Measurements from ENCODE around the gene CKAP2.
"Not testable (repeated sequence)": the region's sequence is repeated elsewhere in the genome, so short reads cannot be mapped to it uniquely, and the experiment has no call there.

Gene CKAP2, protein sequence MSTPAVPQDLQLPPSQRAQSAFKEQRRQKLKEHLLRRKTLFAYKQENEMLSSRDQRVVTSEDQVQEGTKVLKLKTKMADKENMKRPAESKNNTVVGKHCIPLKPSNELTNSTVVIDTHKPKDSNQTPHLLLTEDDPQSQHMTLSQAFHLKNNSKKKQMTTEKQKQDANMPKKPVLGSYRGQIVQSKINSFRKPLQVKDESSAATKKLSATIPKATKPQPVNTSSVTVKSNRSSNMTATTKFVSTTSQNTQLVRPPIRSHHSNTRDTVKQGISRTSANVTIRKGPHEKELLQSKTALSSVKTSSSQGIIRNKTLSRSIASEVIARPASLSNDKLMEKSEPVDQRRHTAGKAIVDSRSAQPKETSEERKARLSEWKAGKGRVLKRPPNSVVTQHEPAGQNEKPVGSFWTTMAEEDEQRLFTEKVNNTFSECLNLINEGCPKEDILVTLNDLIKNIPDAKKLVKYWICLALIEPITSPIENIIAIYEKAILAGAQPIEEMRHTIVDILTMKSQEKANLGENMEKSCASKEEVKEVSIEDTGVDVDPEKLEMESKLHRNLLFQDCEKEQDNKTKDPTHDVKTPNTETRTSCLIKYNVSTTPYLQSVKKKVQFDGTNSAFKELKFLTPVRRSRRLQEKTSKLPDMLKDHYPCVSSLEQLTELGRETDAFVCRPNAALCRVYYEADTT

DNA sequence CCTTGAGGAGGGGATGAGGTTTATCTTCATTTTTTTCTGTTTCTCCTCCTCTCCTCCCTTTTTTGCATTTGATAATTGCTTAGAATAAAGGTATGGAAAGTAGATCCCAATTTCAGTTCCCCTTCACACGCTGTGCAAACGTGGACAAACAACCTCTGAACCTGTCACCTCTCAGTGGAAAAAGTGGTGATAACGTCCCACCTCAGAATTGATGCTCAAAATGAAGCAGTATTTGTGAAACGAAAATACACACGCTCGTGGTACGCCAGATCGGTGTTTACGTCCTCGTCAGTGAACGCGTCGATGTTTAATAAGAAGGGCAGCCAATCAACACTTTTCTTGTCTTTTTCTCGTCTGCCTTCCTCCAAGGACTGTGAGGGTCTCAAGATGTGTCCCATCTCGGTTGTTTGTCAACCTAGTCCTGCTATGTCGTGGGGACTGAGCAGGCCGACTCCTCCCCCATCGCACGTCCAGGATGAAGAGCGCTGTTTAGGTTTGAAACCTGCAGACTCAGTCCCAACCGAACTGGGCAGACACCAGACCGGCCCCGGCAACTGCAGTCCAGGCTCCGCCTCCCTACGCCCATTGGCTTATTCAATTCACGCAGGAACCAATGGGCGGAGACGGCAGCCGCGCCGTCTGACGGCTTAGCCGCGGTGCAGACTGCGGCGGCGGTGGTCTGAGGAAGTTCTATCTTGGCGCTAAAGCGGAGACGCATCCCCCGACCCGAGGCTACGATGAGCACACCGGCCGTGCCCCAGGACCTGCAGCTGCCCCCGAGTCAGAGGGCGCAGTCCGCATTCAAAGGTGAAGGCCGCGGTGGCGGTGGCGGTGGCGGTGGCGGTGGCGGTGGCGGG, at the start of gene CKAP2:
CKAP2 (plus strand) TSS at position 659 of the 857 bp plus-strand sequence; CDS start at position 738, 79 bp downstream.
- peak within 1 kb of the TSS; percentile 88 for H3K4me3 ChIP-seq (ENCODE audit: low read length)
- H2AFZ ChIP-seq (ENCODE audit: low read depth, low read length) = peak within 1 kb of the TSS; percentile 91
- peaks cover 22% of the 10 kb centered on the region for H3K4me1 ChIP-seq (ENCODE audit: insufficient read depth, low read length)
- no peaks in the 10 kb centered on the region for H3K27me3 ChIP-seq (ENCODE audit: insufficient read depth, low read length)
- no peaks in the 10 kb centered on the region for H3K9me3 ChIP-seq (ENCODE audit: low read length)
- peaks cover 28% of the 10 kb centered on the region for H3K36me3 ChIP-seq (ENCODE audit: insufficient read depth, low read length)

DNA sequence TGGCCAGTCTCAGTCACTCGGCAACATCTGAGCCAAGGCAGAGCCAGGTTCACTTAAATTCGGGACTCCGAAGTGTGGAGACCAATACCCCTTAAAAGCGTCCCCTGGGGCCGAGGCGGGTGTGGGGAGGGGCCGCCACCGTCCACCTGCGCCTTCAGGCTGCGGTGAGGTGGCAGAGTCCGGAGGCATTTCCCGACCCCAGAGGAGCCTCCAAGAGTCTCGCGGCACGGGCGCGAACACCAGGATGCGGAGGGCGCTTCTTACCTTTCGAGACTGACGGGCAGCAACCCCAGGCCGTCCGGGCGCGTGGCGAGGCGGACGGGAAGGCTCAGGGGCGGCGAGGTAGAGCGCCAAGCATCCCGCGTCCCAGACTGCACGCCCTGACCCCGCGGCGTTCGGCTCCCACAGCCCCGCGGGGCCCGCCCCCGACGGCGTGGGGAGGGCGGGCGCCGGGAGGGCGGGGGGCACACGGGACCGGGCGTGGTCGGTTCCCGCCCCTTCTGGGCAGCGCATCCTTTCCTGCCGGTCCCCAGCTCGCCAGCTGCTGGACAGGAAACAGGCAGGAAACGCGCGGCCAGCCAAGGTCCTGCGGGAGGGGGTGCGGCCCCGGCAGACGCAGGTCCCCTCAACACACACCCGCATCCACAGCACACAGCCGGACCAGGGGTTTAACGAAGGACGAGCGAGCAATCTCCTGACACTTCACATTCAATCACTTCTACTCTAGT, 49.3 kb upstream of the CKAP2 start, which contains the start of gene THSD1:
THSD1 (minus strand) TSS at position 406 of the 728 bp plus-strand sequence. CDS start 3,572 bp downstream, outside the sequence.
- no peak within 1 kb of the TSS for H2AFZ ChIP-seq (ENCODE audit: low read depth, low read length)
- H3K4me1 ChIP-seq (ENCODE audit: insufficient read depth, low read length) = peaks cover 2% of the 10 kb centered on the region
- H3K36me3 ChIP-seq (ENCODE audit: insufficient read depth, low read length) = peaks cover 3% of the 10 kb centered on the region
- peak within 1 kb of the TSS; percentile 14 for H3K4me3 ChIP-seq (ENCODE audit: low read length)
- H3K9me3 ChIP-seq (ENCODE audit: low read length) = no peaks in the 10 kb centered on the region
- no peaks in the 10 kb centered on the region for H3K27me3 ChIP-seq (ENCODE audit: insufficient read depth, low read length)

DNA sequence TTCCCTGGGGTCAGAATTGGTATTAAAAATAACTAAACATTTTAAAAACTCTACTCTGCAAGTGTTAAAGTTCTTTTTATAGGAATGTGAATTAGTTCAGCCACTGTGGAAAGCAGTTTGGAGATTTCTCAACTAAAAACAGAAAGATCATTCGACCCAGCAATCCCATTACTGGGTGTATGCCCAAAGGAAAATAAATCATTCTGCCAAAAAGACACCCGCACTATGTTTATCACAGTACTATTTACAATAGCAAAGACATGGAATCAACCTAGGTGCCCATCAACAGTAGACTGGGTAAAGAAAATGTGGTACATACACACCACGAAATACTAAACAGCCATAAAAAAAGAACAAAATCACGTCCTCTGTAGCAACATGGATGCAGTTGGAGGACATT, 48.6 kb upstream of the CKAP2 start:
- Histone ChIP-seq H2AFZ (ENCODE audit: low read depth, low read length) (no peak overlapping the region), H3K4me1 (ENCODE audit: insufficient read depth, low read length) (peaks cover 2% of the 10 kb centered on the region), H3K36me3 (ENCODE audit: insufficient read depth, low read length) (peaks cover 4% of the 10 kb centered on the region), H3K27me3 (ENCODE audit: insufficient read depth, low read length) (no peaks in the 10 kb centered on the region), H3K4me3 (ENCODE audit: low read length) (no peak overlapping the region), H3K9me3 (ENCODE audit: low read length) (no peaks in the 10 kb centered on the region)

DNA sequence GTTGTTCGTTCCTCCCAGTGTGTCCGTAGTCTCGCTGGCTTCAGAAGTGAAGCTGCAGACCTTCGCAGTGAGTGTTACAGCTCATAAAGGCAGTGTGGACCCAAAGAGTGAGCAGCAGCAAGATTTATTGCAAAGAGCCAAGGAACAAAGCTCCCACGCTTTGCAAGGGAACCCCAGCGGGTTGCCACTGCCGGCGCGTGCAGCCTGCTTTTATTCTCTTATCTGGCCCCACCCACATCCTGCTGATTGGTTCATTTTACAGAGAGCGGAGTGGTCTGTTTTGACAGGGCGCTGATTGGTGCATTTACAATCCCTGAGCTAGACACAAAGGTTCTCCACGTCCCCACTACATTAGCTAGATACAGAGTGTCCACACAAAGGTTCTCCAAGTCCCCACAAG, 47.8 kb upstream of the CKAP2 start:
- H3K9me3 ChIP-seq (ENCODE audit: low read length); H3K36me3 ChIP-seq (ENCODE audit: insufficient read depth, low read length); H3K4me3 ChIP-seq (ENCODE audit: low read length); H3K4me1 ChIP-seq (ENCODE audit: insufficient read depth, low read length); H2AFZ ChIP-seq (ENCODE audit: low read depth, low read length); H3K27me3 ChIP-seq (ENCODE audit: insufficient read depth, low read length): not testable (repeated sequence)

DNA sequence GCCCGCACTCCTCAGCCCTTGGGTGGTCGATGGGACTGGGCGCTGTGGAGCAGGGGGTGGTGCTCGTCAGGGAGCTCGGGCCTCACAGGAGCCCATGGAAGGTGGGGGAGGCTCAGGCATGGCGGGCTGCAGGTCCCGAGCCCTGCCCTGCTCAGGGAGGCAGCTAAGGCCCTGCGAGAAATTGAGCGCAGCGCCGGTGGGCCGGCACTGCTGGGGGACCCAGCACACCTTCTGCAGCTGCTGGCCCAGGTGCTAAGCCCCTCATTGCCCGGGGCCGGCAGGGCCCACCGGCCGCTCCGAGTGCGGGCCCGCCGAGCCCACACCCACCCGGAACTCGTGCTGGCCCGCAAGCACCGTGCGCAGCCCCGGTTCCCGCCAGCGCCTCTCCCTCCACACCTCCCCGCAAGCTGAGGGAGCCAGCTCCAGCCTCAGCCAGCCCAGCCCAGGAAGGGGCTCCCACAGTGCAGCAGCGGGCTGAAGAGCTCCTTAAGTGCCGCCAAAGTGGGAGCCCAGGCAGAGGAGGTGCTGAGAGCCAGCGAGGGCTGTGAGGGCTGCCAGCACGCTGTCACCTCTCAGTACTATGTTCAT, 47.1 kb upstream of the CKAP2 start:
- not testable (repeated sequence) for H3K9me3 ChIP-seq (ENCODE audit: low read length); H2AFZ ChIP-seq (ENCODE audit: low read depth, low read length); H3K4me3 ChIP-seq (ENCODE audit: low read length); H3K4me1 ChIP-seq (ENCODE audit: insufficient read depth, low read length); H3K27me3 ChIP-seq (ENCODE audit: insufficient read depth, low read length)
- H3K36me3 ChIP-seq (ENCODE audit: insufficient read depth, low read length) = peaks cover 17% of the 10 kb centered on the region

DNA sequence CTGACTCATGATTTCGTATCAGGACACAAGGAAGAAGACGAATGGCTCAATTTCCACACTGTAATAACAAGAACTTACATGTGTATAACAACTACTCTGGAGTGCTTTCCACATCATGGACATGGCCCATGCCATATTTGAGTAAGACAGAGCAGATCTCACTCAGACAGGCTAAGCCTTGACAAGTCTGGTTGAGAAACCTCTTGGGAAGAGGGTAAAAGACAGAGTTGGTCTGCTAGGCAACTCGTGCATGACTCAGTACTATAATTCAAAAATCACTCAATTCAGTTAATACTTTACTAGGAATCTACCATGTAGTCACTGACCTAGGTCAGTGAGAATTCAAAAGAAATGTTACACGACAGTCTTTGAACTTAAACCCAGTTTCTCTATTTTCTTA, 43.6 kb upstream of the CKAP2 start:
- Histone ChIP-seq H3K4me1 (ENCODE audit: insufficient read depth, low read length) (no peaks in the 10 kb centered on the region), H3K27me3 (ENCODE audit: insufficient read depth, low read length) (no peaks in the 10 kb centered on the region), H3K9me3 (ENCODE audit: low read length) (no peaks in the 10 kb centered on the region), H3K36me3 (ENCODE audit: insufficient read depth, low read length) (peaks cover 40% of the 10 kb centered on the region), H3K4me3 (ENCODE audit: low read length) (no peak overlapping the region), H2AFZ (ENCODE audit: low read depth, low read length) (no peak overlapping the region)

DNA sequence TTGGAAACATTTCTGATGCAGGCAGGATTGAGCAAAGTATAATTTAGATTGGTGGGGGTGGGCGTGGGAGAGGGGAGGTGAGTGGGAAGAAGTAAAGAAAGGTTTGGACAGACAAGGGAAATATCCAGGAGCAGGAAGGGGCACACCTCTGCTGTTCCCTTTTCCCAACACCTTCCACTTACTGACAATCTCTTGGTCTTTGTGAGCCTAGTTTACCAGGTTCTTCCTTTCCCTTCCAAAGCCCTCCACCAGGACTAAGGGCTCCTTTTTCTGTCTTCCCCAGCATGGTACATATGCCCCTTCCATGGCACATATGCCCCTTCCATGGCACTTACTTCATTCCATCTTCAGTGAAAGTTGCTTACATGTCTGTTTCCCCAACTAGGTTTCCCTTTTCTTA, 43.1 kb upstream of the CKAP2 start:
- Histone ChIP-seq H3K4me3 (ENCODE audit: low read length) (no peak overlapping the region), H3K4me1 (ENCODE audit: insufficient read depth, low read length) (no peaks in the 10 kb centered on the region), H3K9me3 (ENCODE audit: low read length) (no peaks in the 10 kb centered on the region), H3K36me3 (ENCODE audit: insufficient read depth, low read length) (peaks cover 45% of the 10 kb centered on the region), H3K27me3 (ENCODE audit: insufficient read depth, low read length) (no peaks in the 10 kb centered on the region), H2AFZ (ENCODE audit: low read depth, low read length) (no peak overlapping the region)

DNA sequence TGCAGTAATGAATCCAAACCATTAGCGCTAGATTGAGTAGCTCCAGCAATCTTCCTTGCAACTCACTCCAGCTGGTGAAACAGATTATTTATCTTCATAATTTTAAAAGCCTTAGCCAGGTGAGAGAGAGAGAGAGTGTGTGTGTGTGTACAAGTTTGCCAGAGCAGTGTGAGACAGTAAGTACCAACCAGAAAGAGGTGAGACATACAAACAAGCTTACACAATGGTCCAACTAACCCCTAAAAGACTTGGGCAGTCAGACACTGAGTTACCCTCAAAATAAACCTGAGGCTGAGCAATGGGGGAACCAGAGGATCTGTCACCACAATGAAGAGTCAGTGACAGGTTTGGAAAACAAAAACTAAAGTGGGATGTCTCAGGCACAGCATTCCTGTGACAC, 41.2 kb upstream of the CKAP2 start:
- Histone ChIP-seq H3K9me3 (ENCODE audit: low read length) (no peaks in the 10 kb centered on the region), H3K4me3 (ENCODE audit: low read length) (no peak overlapping the region), H3K36me3 (ENCODE audit: insufficient read depth, low read length) (peaks cover 53% of the 10 kb centered on the region), H3K27me3 (ENCODE audit: insufficient read depth, low read length) (no peaks in the 10 kb centered on the region), H3K4me1 (ENCODE audit: insufficient read depth, low read length) (no peaks in the 10 kb centered on the region), H2AFZ (ENCODE audit: low read depth, low read length) (no peak overlapping the region)

DNA sequence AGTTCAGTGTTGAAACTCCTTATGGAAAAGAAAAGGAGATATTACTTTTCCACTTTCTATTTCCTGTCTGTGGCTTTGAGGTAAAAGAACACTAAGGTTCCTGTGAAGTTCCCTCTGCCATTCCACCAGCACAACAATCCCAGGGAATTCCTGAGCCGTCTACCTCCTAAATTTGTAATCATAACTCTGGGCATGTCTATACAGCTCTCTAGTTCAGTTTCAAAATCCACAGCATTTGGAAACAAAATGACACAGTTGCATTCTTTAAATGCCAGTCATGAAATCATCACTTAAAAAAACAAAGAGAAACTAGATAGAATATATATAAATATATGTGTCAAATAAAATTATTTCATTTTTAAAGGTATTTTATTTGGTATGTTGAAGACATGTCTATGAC, 40.3 kb upstream of the CKAP2 start:
- H3K4me1 ChIP-seq (ENCODE audit: insufficient read depth, low read length) = no peaks in the 10 kb centered on the region
- no peaks in the 10 kb centered on the region for H3K9me3 ChIP-seq (ENCODE audit: low read length)
- no peak overlapping the region for H3K4me3 ChIP-seq (ENCODE audit: low read length)
- H2AFZ ChIP-seq (ENCODE audit: low read depth, low read length) = no peak overlapping the region
- peaks cover 57% of the 10 kb centered on the region for H3K36me3 ChIP-seq (ENCODE audit: insufficient read depth, low read length)
- H3K27me3 ChIP-seq (ENCODE audit: insufficient read depth, low read length) = no peaks in the 10 kb centered on the region

DNA sequence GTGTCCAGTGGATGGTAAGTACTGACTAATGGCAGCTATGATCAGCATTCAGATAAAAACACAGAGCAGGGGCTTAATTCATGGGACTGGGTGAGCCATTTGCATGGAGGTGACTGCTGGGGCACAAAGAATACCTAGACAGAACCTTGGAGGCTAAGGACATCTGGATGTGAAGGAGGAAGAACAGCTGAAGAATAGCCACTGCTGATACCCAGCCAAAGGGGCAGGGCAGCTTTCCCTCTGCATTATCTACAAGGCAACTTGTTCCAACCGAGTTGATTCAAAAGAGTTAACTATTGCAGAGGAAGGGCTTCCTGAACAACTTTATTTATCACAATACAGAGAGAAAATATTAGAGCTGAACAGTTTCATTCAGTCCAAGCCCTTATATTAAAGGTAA, 36.2 kb upstream of the CKAP2 start:
- Histone ChIP-seq H3K27me3 (ENCODE audit: insufficient read depth, low read length) (no peaks in the 10 kb centered on the region), H3K9me3 (ENCODE audit: low read length) (no peaks in the 10 kb centered on the region), H3K4me1 (ENCODE audit: insufficient read depth, low read length) (no peaks in the 10 kb centered on the region), H3K36me3 (ENCODE audit: insufficient read depth, low read length) (peaks cover 64% of the 10 kb centered on the region), H3K4me3 (ENCODE audit: low read length) (no peak overlapping the region), H2AFZ (ENCODE audit: low read depth, low read length) (no peak overlapping the region)

DNA sequence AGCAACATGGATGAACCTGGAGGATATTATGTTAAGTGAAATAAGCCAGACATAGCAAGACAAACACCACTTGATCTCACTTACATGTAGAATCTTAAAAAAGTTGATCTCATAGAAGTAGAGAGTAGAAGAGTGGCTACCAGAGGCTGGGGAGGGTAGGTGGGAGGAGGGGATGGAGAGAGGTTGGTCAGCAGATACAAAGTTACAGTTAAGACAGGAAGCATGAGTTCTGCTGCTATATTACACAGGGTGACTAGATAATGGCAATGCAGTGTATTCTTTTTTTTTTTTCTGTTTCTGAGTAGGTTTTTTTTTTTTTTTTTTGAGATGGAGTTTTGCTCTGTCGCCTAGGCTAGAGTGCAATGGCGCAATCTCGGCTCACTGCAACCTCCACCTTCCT, 34.1 kb upstream of the CKAP2 start:
- peaks cover 56% of the 10 kb centered on the region for H3K36me3 ChIP-seq (ENCODE audit: insufficient read depth, low read length)
- H3K9me3 ChIP-seq (ENCODE audit: low read length) = no peaks in the 10 kb centered on the region
- no peaks in the 10 kb centered on the region for H3K27me3 ChIP-seq (ENCODE audit: insufficient read depth, low read length)
- no peak overlapping the region for H3K4me3 ChIP-seq (ENCODE audit: low read length)
- no peak overlapping the region for H2AFZ ChIP-seq (ENCODE audit: low read depth, low read length)
- H3K4me1 ChIP-seq (ENCODE audit: insufficient read depth, low read length) = no peaks in the 10 kb centered on the region

DNA sequence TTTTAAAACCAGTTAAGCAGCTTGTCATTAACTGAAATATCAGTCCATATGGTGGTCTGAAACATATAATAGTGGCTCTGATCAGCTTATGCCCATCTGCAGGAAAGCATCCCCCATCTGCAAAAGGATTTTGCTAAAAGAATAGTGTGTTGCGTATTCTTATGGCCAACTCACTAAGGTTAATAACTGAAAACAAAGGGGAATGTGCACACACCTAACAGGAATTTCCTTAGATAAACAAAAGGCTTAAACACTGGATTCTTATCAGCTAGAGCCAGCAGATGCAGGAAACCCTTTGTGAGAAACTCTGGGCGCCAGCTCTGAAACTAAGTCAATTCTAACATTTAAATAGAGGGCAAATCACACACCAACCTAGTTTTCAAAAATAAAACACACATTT, 27.0 kb upstream of the CKAP2 start:
- Histone ChIP-seq H3K9me3 (ENCODE audit: low read length) (no peaks in the 10 kb centered on the region), H2AFZ (ENCODE audit: low read depth, low read length) (no peak overlapping the region), H3K27me3 (ENCODE audit: insufficient read depth, low read length) (no peaks in the 10 kb centered on the region), H3K36me3 (ENCODE audit: insufficient read depth, low read length) (peaks cover 41% of the 10 kb centered on the region), H3K4me3 (ENCODE audit: low read length) (no peak overlapping the region), H3K4me1 (ENCODE audit: insufficient read depth, low read length) (no peaks in the 10 kb centered on the region)

All from neuron (in vitro differentiated cells).